Activated T-cell treated with anti-CD3 and anti-CD28 coated beads, Interleukin-2, amount 50 U/mL, for 24 hours (primary cell): ENCODE measurements around the gene TOGARAM2.

ENCODE experiments used
- DNase-seq: peaks from one replicate; pipeline ENCODE4 v3.0.0-alpha.2; 2020
- H3K27ac Mint-ChIP-seq: 2 replicates; pipeline ENCODE4 v1.8.0; 2020; ENCODE audit warnings: mild to moderate bottlenecking, mixed read lengths
- H3K27me3 Mint-ChIP-seq: 2 replicates; pipeline ENCODE4 v1.8.0; 2020; ENCODE audit warnings: mixed read lengths
- H3K36me3 Mint-ChIP-seq: 2 replicates; pipeline ENCODE4 v1.8.0; 2020; ENCODE audit warnings: low read depth, mixed read lengths
- H3K4me1 Mint-ChIP-seq: 2 replicates; pipeline ENCODE4 v1.8.0; 2020; ENCODE audit warnings: low read depth, mixed read lengths
- H3K4me3 Mint-ChIP-seq: 2 replicates; pipeline ENCODE4 v1.8.0; 2020; ENCODE audit warnings: mild to moderate bottlenecking, moderate library complexity, mixed read lengths
- H3K9me3 Mint-ChIP-seq: 2 replicates; pipeline ENCODE4 v1.8.0; 2020; ENCODE audit warnings: mixed read lengths

TOGARAM2 gene

GRCh38 chr2:29040552-29040951 is 59.5 kb downstream of the TOGARAM2 start:
- Mint-ChIP-seq H3K27me3 (no peaks in the 10 kb centered on the region), H3K4me3 (no peak overlapping the region), H3K4me1 (peaks cover 2% of the 10 kb centered on the region), H3K9me3 (no peaks in the 10 kb centered on the region), H3K36me3 (peaks cover 4% of the 10 kb centered on the region), H3K27ac (no peak overlapping the region)
- no peak for DNase-seq

DNA sequence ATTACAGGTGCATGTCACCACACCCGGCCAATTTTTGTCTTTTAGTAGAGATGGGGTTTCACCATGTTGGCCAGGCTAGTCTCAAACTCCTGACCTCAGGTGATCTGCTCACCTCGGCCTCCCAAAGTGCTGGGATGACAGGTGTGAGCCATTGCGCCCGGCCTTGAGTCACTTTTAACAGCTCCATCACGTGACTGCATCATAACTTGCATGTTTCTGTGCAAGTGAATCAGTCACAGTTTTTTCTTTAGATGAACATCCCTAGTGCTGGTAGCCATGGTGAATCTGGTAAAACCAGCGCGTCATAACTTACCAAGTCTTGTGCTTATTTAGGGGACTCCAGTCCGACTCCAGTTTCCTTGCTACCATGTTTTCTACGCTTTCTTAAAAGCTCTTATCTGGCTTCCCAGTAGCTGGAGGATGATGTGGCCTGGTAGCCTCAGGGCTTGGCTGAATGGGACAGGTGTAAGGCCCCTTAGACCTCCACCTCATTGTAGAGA is 60.1 kb downstream of the TOGARAM2 start:
- Mint-ChIP-seq H3K36me3 (peaks cover 3% of the 10 kb centered on the region), H3K27me3 (no peaks in the 10 kb centered on the region), H3K4me3 (no peak overlapping the region), H3K4me1 (peaks cover 2% of the 10 kb centered on the region), H3K9me3 (no peaks in the 10 kb centered on the region), H3K27ac (no peak overlapping the region)
- DNase-seq: no peak

DNA sequence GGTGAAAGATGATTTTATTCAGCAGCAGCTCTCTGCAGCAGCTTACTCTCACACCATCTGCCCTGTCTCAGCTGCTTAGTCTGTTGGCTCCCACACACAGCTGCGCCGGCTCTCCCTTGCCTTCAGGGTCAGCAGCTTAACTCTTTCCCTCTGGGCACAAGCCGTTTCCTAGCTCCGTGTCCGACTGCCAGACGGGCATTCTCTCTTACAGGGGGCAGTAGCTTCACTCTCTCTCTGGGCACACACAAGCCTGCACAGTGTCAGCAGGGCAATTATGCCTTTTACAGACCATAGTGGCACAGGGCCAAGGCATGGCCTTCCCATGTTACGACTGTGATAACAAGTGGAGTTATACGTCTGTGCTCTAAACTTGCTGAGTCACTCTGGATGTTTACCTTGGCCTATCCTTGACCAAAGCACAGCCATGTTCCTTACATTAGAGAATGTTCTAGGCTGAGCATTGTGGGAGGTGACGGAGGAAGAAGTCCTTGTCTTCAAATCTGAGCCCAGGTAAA is 61.5 kb downstream of the TOGARAM2 start:
- no peak overlapping the region for H3K27ac Mint-ChIP-seq
- no peaks in the 10 kb centered on the region for H3K36me3 Mint-ChIP-seq
- no peaks in the 10 kb centered on the region for H3K27me3 Mint-ChIP-seq
- peaks cover 2% of the 10 kb centered on the region for H3K4me1 Mint-ChIP-seq
- no peak for DNase-seq
- no peak overlapping the region for H3K4me3 Mint-ChIP-seq
- H3K9me3 Mint-ChIP-seq: no peaks in the 10 kb centered on the region

DNA sequence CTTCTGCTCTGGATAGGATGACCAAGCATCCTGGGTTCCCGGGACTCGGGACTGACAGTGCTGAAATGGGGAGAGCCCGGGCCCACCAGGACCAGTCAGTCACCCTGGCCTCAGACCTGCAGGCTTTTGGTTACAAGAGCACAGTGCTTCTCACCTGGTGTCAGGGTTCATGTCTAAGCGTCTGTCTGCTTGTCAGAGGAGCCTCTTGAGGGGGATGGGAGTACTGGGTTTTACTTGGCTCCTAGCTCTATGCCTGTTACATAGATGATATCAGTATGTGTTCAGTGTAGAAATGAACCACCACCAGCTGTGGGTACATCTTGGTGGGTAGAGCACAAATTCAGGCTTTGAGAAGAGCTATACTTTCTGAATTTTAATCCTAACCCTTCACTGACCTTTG is 63.4 kb downstream of the TOGARAM2 start:
- H3K27ac Mint-ChIP-seq: no peak overlapping the region
- no peak for DNase-seq
- H3K9me3 Mint-ChIP-seq: no peaks in the 10 kb centered on the region
- H3K27me3 Mint-ChIP-seq: no peaks in the 10 kb centered on the region
- H3K4me3 Mint-ChIP-seq: no peak overlapping the region
- H3K4me1 Mint-ChIP-seq: peaks cover 2% of the 10 kb centered on the region
- no peaks in the 10 kb centered on the region for H3K36me3 Mint-ChIP-seq

DNA sequence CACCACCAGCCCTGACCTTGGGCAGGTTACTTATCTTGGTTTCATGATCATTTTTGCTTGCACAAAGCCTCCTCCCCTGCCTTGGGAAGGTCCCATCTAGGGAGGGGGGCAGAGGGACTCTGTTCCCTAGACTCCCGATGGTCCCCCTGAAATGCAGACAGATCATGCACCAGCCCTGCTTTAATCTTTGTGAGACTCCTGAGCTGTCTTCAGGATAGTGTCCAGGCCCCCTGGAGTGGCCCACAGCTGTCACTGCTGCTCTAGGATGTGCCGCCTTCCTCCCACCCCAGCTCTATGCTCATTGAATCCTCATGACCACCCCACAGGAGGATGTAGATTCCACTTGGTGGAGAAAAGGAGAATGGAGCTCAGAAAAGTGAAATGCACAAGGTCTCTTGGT is 65.2 kb downstream of the TOGARAM2 start:
- H3K27me3 Mint-ChIP-seq: no peaks in the 10 kb centered on the region
- H3K9me3 Mint-ChIP-seq: no peaks in the 10 kb centered on the region
- H3K27ac Mint-ChIP-seq: no peak overlapping the region
- H3K36me3 Mint-ChIP-seq: no peaks in the 10 kb centered on the region
- no peak overlapping the region for H3K4me3 Mint-ChIP-seq
- H3K4me1 Mint-ChIP-seq: no peaks in the 10 kb centered on the region
- no peak for DNase-seq

DNA sequence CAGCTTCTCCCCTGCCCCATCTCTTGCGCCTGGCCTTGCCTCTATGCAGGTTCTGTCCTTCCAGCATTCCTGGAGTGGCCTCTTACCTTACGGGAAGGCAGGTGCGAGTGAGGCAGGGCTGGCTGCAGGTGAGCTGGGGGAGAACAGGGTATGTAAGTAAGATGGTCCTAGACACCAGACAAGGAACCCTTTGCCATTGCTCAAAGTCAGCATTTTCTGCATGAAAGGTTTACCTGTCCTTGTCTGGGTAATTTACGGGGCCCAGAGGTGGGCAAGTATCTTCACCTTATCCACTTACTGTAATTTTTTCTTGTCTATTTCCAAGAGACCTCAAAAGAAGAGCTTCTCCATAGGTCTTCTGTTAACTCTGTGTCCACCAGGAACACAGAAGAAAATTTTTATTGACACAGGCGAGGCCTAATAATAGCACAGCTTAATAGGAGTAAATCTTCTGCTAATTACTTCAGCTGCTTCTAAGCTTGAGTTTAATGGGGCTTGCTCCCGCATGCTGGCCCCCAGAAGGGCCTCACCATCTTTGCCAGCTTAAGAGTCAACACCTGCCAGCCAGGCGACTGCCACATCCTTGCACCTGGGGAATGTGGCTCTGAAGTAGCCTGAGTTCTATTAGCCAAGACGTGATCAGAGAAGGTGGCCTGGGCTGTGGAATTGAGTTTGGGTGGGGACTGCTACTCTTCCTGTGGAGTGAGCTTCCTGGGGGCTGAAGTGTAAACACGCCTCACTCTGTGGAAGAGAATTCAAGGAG is 66.2 kb downstream of the TOGARAM2 start:
- no peaks in the 10 kb centered on the region for H3K27me3 Mint-ChIP-seq
- H3K4me1 Mint-ChIP-seq: no peaks in the 10 kb centered on the region
- H3K4me3 Mint-ChIP-seq: no peak overlapping the region
- DNase-seq: no peak
- no peaks in the 10 kb centered on the region for H3K36me3 Mint-ChIP-seq
- H3K27ac Mint-ChIP-seq: no peak overlapping the region
- no peaks in the 10 kb centered on the region for H3K9me3 Mint-ChIP-seq

GRCh38 chr2:29050591-29050990 is 69.5 kb downstream of the TOGARAM2 start:
- Mint-ChIP-seq H3K4me1 (no peaks in the 10 kb centered on the region), H3K4me3 (no peak overlapping the region), H3K36me3 (no peaks in the 10 kb centered on the region), H3K27me3 (no peaks in the 10 kb centered on the region), H3K27ac (no peak overlapping the region), H3K9me3 (no peaks in the 10 kb centered on the region)
- DNase-seq: no peak

DNA sequence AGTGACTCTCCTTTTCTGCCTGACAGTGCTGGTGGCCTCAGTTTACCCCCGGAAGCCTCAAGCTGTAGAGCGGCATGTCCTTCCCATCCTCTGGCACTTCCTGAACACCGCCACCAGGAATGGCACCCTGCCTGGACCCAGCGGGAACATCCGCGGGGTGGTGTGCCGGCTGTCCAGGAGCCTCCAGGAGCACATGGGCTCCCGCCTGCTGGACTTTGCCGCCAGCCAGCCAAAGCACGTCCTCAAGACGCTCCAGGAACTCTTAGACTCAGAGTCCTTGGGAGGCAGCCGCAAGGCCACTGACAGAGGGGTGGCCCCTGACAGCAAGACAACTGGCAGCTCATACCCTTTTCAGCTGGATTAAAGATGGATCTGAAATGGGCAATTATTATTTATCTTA is 70.6 kb downstream of the TOGARAM2 start:
- Mint-ChIP-seq H3K27ac (no peak overlapping the region), H3K36me3 (no peaks in the 10 kb centered on the region), H3K4me1 (peaks cover 4% of the 10 kb centered on the region)

DNA sequence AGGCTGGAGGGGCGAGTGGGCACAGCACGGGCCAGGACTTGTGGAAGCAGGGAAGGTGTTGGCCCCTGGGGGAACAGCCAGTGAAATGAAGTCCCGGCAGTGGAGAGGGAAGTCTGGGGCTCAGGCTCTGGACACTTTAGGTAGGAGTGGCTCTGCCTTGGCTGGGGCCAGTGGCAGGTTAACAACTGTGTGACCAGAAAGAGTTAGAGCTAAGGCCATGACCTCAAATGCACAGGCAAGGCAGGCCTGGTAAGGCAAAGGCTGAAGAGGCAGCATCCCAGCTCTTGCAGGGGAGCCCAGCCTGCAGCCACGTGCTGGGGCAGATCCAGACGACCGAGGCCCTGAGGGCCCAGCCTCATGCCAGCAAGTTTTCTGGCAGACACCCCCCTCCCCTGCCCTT is 71.7 kb downstream of the TOGARAM2 start:
- Mint-ChIP-seq H3K4me3 (no peak overlapping the region), H3K36me3 (no peaks in the 10 kb centered on the region), H3K4me1 (peaks cover 4% of the 10 kb centered on the region), H3K27me3 (no peaks in the 10 kb centered on the region), H3K27ac (no peak overlapping the region), H3K9me3 (no peaks in the 10 kb centered on the region)
- no peak for DNase-seq

More for the DNA sequence above, 70.6 kb downstream of the TOGARAM2 start:
- no peaks in the 10 kb centered on the region for H3K27me3 Mint-ChIP-seq
- no peak for DNase-seq
- no peak overlapping the region for H3K4me3 Mint-ChIP-seq
- H3K9me3 Mint-ChIP-seq: no peaks in the 10 kb centered on the region

- no peaks in the 10 kb centered on the region for H3K36me3 Mint-ChIP-seq
- peaks cover 4% of the 10 kb centered on the region for H3K4me1 Mint-ChIP-seq
- H3K27me3 Mint-ChIP-seq: no peaks in the 10 kb centered on the region
- DNase-seq: no peak
- no peaks in the 10 kb centered on the region for H3K9me3 Mint-ChIP-seq
- H3K4me3 Mint-ChIP-seq: no peak overlapping the region
- H3K27ac Mint-ChIP-seq: no peak overlapping the region
Measured at GRCh38 chr2:29053223-29053622, 72.1 kb downstream of the TOGARAM2 start.

GRCh38 chr2:29053670-29054400 is 72.7 kb downstream of the TOGARAM2 start:
- Mint-ChIP-seq H3K4me1 (peaks cover 6% of the 10 kb centered on the region), H3K27me3 (no peaks in the 10 kb centered on the region), H3K27ac (no peak overlapping the region), H3K4me3 (no peak overlapping the region), H3K9me3 (no peaks in the 10 kb centered on the region), H3K36me3 (no peaks in the 10 kb centered on the region)
- no peak for DNase-seq

DNA sequence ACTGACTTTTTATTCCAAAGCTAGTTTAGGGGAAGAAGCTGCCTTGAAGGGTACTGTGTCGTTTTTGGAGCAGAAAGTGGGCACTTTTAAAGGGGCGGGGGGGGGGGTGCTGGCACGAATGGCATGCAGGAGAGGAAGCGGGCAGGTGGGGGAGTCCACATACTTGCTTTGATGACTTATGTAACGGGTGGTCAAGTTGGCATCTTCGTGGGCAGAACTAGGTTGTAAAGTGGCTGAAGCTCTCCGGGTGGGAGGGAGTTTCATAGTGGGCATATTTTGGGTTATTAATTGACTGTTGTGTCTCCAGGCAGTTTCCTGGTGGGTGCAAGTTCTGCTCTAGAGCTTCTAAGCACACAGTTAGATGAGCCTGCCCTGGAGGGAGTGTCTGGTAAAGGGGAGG is 73.3 kb downstream of the TOGARAM2 start:
- Mint-ChIP-seq H3K9me3 (no peaks in the 10 kb centered on the region), H3K36me3 (no peaks in the 10 kb centered on the region), H3K27ac (no peak overlapping the region), H3K27me3 (no peaks in the 10 kb centered on the region), H3K4me3 (no peak overlapping the region), H3K4me1 (peaks cover 12% of the 10 kb centered on the region)
- DNase-seq: no peak

DNA sequence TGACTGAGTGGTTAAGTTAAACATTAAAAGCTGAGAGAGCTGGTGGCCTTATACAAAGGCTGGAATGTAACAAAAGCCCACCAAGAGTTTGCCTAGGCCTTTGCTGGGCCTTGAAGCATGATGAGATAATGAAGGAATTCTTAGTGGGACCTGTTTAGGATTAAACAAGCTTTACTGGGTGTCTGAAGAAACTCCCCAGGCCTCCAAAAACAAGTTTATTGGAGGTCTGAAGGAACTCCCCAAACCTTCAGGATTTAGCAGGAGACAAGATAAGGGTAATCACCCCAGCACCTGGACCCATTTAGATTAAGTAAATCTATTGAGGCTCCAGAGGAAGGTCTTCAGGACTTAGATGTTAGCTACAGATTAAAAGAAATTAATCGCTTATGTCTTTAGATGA is 74.5 kb downstream of the TOGARAM2 start:
- no peaks in the 10 kb centered on the region for H3K9me3 Mint-ChIP-seq
- no peaks in the 10 kb centered on the region for H3K36me3 Mint-ChIP-seq
- no peak for DNase-seq
- peaks cover 22% of the 10 kb centered on the region for H3K4me1 Mint-ChIP-seq
- no peaks in the 10 kb centered on the region for H3K27me3 Mint-ChIP-seq
- no peak overlapping the region for H3K4me3 Mint-ChIP-seq
- H3K27ac Mint-ChIP-seq: no peak overlapping the region

GRCh38 chr2:29056452-29056851 is 75.4 kb downstream of the TOGARAM2 start:
- Mint-ChIP-seq H3K9me3 (no peaks in the 10 kb centered on the region), H3K4me3 (no peak overlapping the region), H3K27me3 (no peaks in the 10 kb centered on the region), H3K4me1 (peaks cover 22% of the 10 kb centered on the region), H3K36me3 (no peaks in the 10 kb centered on the region), H3K27ac (no peak overlapping the region)
- DNase-seq: no peak

DNA sequence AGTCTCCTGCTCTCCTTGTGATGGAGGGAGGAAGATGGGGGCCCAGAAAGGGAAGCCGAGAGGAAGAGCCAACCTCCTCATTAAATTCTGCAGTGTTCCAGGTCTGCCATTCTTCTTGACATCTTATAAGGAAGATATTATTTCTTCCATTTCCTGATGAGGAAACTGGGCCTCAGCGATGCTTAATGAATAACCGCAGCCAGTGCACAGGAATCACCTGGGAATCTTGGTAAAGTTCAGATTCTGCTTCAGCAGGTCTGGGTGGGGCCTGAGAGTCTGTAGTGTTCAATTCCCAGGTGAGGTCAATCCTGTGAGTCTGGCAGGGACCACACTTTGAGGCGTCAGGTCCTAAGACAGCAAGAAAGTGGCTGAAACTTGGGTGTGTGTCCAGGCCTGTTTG is 75.9 kb downstream of the TOGARAM2 start:
- DNase-seq: no peak
- no peaks in the 10 kb centered on the region for H3K27me3 Mint-ChIP-seq
- H3K27ac Mint-ChIP-seq: no peak overlapping the region
- H3K36me3 Mint-ChIP-seq: no peaks in the 10 kb centered on the region
- H3K4me3 Mint-ChIP-seq: no peak overlapping the region
- H3K9me3 Mint-ChIP-seq: no peaks in the 10 kb centered on the region
- peaks cover 22% of the 10 kb centered on the region for H3K4me1 Mint-ChIP-seq
